ENCODE measurements around the gene METTL25B. TPM values are rescaled to one million over a fixed set of nuclear protein-coding genes. Genes with fewer than 3 reads are reported as not detected.

The METTL25B gene
- total and polyA plus RNA-seq, 2 of the 13 experiments (the other 11 are each of a cell fraction or from before 2014, with no cell fraction given), result 11.9 to 24.0 TPM

- TF ChIP-seq PLSCR1 (CRISPR knock-in tag; IDR thresholded peaks at IDR 0.05; ENCODE audit: borderline replicate concordance) (no peak), MLX (CRISPR knock-in tag; IDR thresholded peaks at IDR 0.05) (0 out of 2 replicates have a peak, but pooled peaks have one; percentile 13), GABPA (IDR thresholded peaks at IDR 0.05; ENCODE audit: low read depth, low read length) (peak; percentile 93), GABPA (CRISPR knock-in tag; IDR thresholded peaks at IDR 0.05; ENCODE audit: low read depth) (peak; percentile 99), MBNL3 (CRISPR knock-in tag; conservative IDR thresholded peaks at IDR 0.05) (no peak), MAX (IDR thresholded peaks at IDR 0.05) (peak; percentile 98), NFRKB (IDR thresholded peaks at IDR 0.05) (no peak), TMF1 (CRISPR knock-in tag; IDR thresholded peaks at IDR 0.05; ENCODE audit: low read depth) (peak; percentile 75; the same call in 1 of the 2 replicates), FOXP4 (CRISPR knock-in tag; IDR thresholded peaks at IDR 0.05) (peak; percentile 79), ZNF577 (CRISPR knock-in tag; IDR thresholded peaks at IDR 0.05; ENCODE audit: borderline replicate concordance, low read depth) (no peak), ZNF780A (CRISPR knock-in tag; IDR thresholded peaks at IDR 0.05) (no peak), AKNA (CRISPR knock-in tag; IDR thresholded peaks at IDR 0.05; ENCODE audit: borderline replicate concordance) (no peak), KDM3A (CRISPR knock-in tag; IDR thresholded peaks at IDR 0.05; ENCODE audit: low read depth) (0 out of 2 replicates have a peak, but pooled peaks have one; percentile 48), E2F1 (CRISPR knock-in tag; IDR thresholded peaks at IDR 0.05) (peak; percentile 91), TFDP1 (CRISPR knock-in tag; IDR thresholded peaks at IDR 0.05; ENCODE audit: borderline replicate concordance) (peak; percentile 77; the same call in 1 of the 2 replicates), ZKSCAN1 (IDR thresholded peaks at IDR 0.05; ENCODE audit: low read length) (no peak), RXRB (CRISPR knock-in tag; IDR thresholded peaks at IDR 0.05; ENCODE audit: borderline replicate concordance) (peak; percentile 24; the same call in 1 of the 2 replicates), HDAC1 (CRISPR knock-in tag; IDR thresholded peaks at IDR 0.05) (peak; percentile 94)
Observed at GRCh38 chr1:156740741-156741480, 12.6 kb downstream of the METTL25B start, which contains the start of gene MRPL24 (continued).

All from HepG2 (cell line).